Measurements from ENCODE around the gene SGSM1.

- TF ChIP-seq CTCF (IDR thresholded peaks at IDR 0.05) (peak; percentile 96 to 97), POLR2A (IDR thresholded peaks at IDR 0.05) (peak in 1 of 2 donors; percentile 37), POLR2AphosphoS5 (IDR thresholded peaks at IDR 0.05) (no peak), EP300 (IDR thresholded peaks at IDR 0.05) (no peak)
Measured at GRCh38 chr22:24951942-24952836, 146.2 kb downstream of the SGSM1 start, which contains the start of gene KIAA1671.

Data from suprapubic skin (tissue), 4 donors.